Gastroesophageal sphincter (tissue), 3 donors: ENCODE results near the gene TSC22D3.
"Not testable (repeated sequence)": the region's sequence is repeated elsewhere in the genome, so short reads cannot be mapped to it uniquely, and the experiment has no call there.

ENCODE experiments used
- CTCF ChIP-seq, 4 experiments: fragments of 200-600 bp in 2 of 4; fragments of 450-650 bp in 2 of 4; sonication (generic) in 1 of 4; IDR thresholded peaks; one replicate each; pipeline ENCODE4 v1.5.1; 2017 to 2019; ENCODE audit warnings: antibody characterized with exemption in 4 of 4, mild to moderate bottlenecking in 2 of 4, moderate library complexity in 2 of 4
- EP300 ChIP-seq: sonication (generic); formaldehyde crosslinking; IDR thresholded peaks from one replicate; pipeline ENCODE4 v1.6.1; 2017; ENCODE audit warnings: antibody characterized with exemption, mild to moderate bottlenecking
- POLR2A ChIP-seq, 2 donors: fragments of 450-650 bp; IDR thresholded peaks; one replicate each; pipeline ENCODE4 v1.6.1; 2017; ENCODE audit warnings: antibody characterized with exemption in 2 of 2, mild to moderate bottlenecking in 2 of 2, moderate library complexity in 1 of 2
- POLR2AphosphoS5 ChIP-seq: sonication (generic); formaldehyde crosslinking; IDR thresholded peaks from one replicate; pipeline ENCODE4 v1.6.1; 2017; ENCODE audit warnings: antibody characterized with exemption

GRCh38 chrX:107685586-107685985 is 90.0 kb downstream of the TSC22D3 start:
- TF ChIP-seq CTCF (IDR thresholded peaks at IDR 0.05); POLR2AphosphoS5; POLR2A (IDR thresholded peaks at IDR 0.05); EP300: not testable (repeated sequence)
